Measurements from ENCODE around the gene SF3A2.

Gene SF3A2

GRCh38 chr19:2207991-2208860, 28.4 kb upstream of the SF3A2 start:
- DNase-seq: no peak

- no peak for DNase-seq
These were observed 27.6 kb upstream of the SF3A2 start for GRCh38 chr19:2208975-2209374.

- no peak for DNase-seq
These were observed 27.2 kb upstream of the SF3A2 start for GRCh38 chr19:2209408-2209807.

- no peak for DNase-seq
These were observed 26.4 kb upstream of the SF3A2 start for GRCh38 chr19:2210206-2210605.

- DNase-seq: no peak
These were observed 25.5 kb upstream of the SF3A2 start for GRCh38 chr19:2210987-2211740.

GRCh38 chr19:2212861-2213711, 23.5 kb upstream of the SF3A2 start:
- DNase-seq: no peak

GRCh38 chr19:2213799-2214198, 22.8 kb upstream of the SF3A2 start:
- no peak for DNase-seq

- no peak for DNase-seq
These were observed 22.4 kb upstream of the SF3A2 start for GRCh38 chr19:2214251-2214650.

- peak; percentile 27 for DNase-seq
These were observed 21.3 kb upstream of the SF3A2 start for GRCh38 chr19:2215281-2215751.

GRCh38 chr19:2216361-2217225, 20.0 kb upstream of the SF3A2 start:
- no peak for DNase-seq

- no peak for DNase-seq
These were observed 19.0 kb upstream of the SF3A2 start for GRCh38 chr19:2217591-2217990.

- no peak for DNase-seq
These were observed 16.9 kb upstream of the SF3A2 start for GRCh38 chr19:2219726-2220125.

GRCh38 chr19:2221250-2221831, 15.3 kb upstream of the SF3A2 start:
- no peak for DNase-seq

GRCh38 chr19:2221918-2222317, 14.7 kb upstream of the SF3A2 start:
- no peak for DNase-seq

- no peak for DNase-seq
These were observed 13.2 kb upstream of the SF3A2 start for GRCh38 chr19:2223391-2223790.

GRCh38 chr19:2223959-2224358, 12.7 kb upstream of the SF3A2 start:
- no peak for DNase-seq

GRCh38 chr19:2224754-2225349, 11.8 kb upstream of the SF3A2 start:
- DNase-seq: no peak

- DNase-seq: no peak
These were observed 11.1 kb upstream of the SF3A2 start for GRCh38 chr19:2225415-2226050.

- DNase-seq: no peak
These were observed 10.4 kb upstream of the SF3A2 start for GRCh38 chr19:2226051-2226839.

GRCh38 chr19:2226840-2227360, 9.7 kb upstream of the SF3A2 start:
- DNase-seq: no peak
